ENCODE data around the gene GNL3L.
"Not testable (repeated sequence)": the region's sequence is repeated elsewhere in the genome, so short reads cannot be mapped to it uniquely, and the experiment has no call there.

GNL3L gene

GRCh38 chrX:54496517-54496852 is 33.5 kb upstream of the GNL3L start:
- peak overlapping the region; percentile 10 for H3K27ac ChIP-seq (ENCODE audit: low read length)
- no peaks in the 10 kb centered on the region for H3K27me3 ChIP-seq (ENCODE audit: insufficient read depth, low read length)
- H3K9ac ChIP-seq (ENCODE audit: low read depth, low read length): peak overlapping the region; percentile 19; the same call in 1 of the 2 replicates
- peaks cover 6% of the 10 kb centered on the region; the same call in 1 of the 2 replicates for H3K4me1 ChIP-seq (ENCODE audit: insufficient read depth, low read length)
- no peaks in the 10 kb centered on the region for H3K36me3 ChIP-seq (ENCODE audit: insufficient read depth, low read depth, low read length)
- H3K9me3 ChIP-seq (ENCODE audit: insufficient read depth, low read depth, low read length): no peaks in the 10 kb centered on the region
- H3K4me3 ChIP-seq (ENCODE audit: low read length): peak overlapping the region; percentile 78; the same call in 1 of the 2 replicates

GRCh38 chrX:54496936-54497335 is 33.1 kb upstream of the GNL3L start:
- Histone ChIP-seq H3K27ac (ENCODE audit: low read length) (peak overlapping the region; percentile 10), H3K4me1 (ENCODE audit: insufficient read depth, low read length) (peaks cover 6% of the 10 kb centered on the region; the same call in 1 of the 2 replicates), H3K36me3 (ENCODE audit: insufficient read depth, low read depth, low read length) (no peaks in the 10 kb centered on the region), H3K27me3 (ENCODE audit: insufficient read depth, low read length) (no peaks in the 10 kb centered on the region), H3K9me3 (ENCODE audit: insufficient read depth, low read depth, low read length) (no peaks in the 10 kb centered on the region), H3K4me3 (ENCODE audit: low read length) (no peak overlapping the region), H3K9ac (ENCODE audit: low read depth, low read length) (peak overlapping the region; percentile 19; the same call in 1 of the 2 replicates)

- no peaks in the 10 kb centered on the region for H3K36me3 ChIP-seq (ENCODE audit: insufficient read depth, low read depth, low read length)
- H3K4me1 ChIP-seq (ENCODE audit: insufficient read depth, low read length): no peaks in the 10 kb centered on the region
- H3K27ac ChIP-seq (ENCODE audit: low read length): no peak overlapping the region
- H3K4me3 ChIP-seq (ENCODE audit: low read length): no peak overlapping the region
- no peaks in the 10 kb centered on the region for H3K27me3 ChIP-seq (ENCODE audit: insufficient read depth, low read length)
- H3K9ac ChIP-seq (ENCODE audit: low read depth, low read length): no peak overlapping the region
- H3K9me3 ChIP-seq (ENCODE audit: insufficient read depth, low read depth, low read length): no peaks in the 10 kb centered on the region
These were observed 20.6 kb upstream of the GNL3L start for GRCh38 chrX:54509400-54509799.

GRCh38 chrX:54529151-54529550 is 868 bp upstream of the GNL3L start:
- Histone ChIP-seq H3K27me3 (ENCODE audit: insufficient read depth, low read length) (no peaks in the 10 kb centered on the region), H3K9ac (ENCODE audit: low read depth, low read length) (peak overlapping the region; percentile 89; the same call in 1 of the 2 replicates), H3K36me3 (ENCODE audit: insufficient read depth, low read depth, low read length) (peaks cover 29% of the 10 kb centered on the region), H3K9me3 (ENCODE audit: insufficient read depth, low read depth, low read length) (no peaks in the 10 kb centered on the region), H3K27ac (ENCODE audit: low read length) (peak overlapping the region; percentile 95), H3K4me1 (ENCODE audit: insufficient read depth, low read length) (peaks cover 10% of the 10 kb centered on the region; the same call in 1 of the 2 replicates), H3K4me3 (ENCODE audit: low read length) (peak overlapping the region; percentile 80)

GRCh38 chrX:54530357-54530900 is 410 bp downstream of the GNL3L start:
- H3K4me3 ChIP-seq (ENCODE audit: low read length): peak overlapping the region; percentile 99
- H3K36me3 ChIP-seq (ENCODE audit: insufficient read depth, low read depth, low read length): peaks cover 36% of the 10 kb centered on the region
- H3K9me3 ChIP-seq (ENCODE audit: insufficient read depth, low read depth, low read length): no peaks in the 10 kb centered on the region
- peak overlapping the region; percentile 89 for H3K27ac ChIP-seq (ENCODE audit: low read length)
- H3K4me1 ChIP-seq (ENCODE audit: insufficient read depth, low read length): peaks cover 10% of the 10 kb centered on the region; the same call in 1 of the 2 replicates
- no peaks in the 10 kb centered on the region for H3K27me3 ChIP-seq (ENCODE audit: insufficient read depth, low read length)
- peak overlapping the region; percentile 98 for H3K9ac ChIP-seq (ENCODE audit: low read depth, low read length)

- Histone ChIP-seq H3K9ac (ENCODE audit: low read depth, low read length) (no peak overlapping the region), H3K36me3 (ENCODE audit: insufficient read depth, low read depth, low read length) (peaks cover 66% of the 10 kb centered on the region), H3K4me1 (ENCODE audit: insufficient read depth, low read length) (peaks cover 2% of the 10 kb centered on the region; the same call in 1 of the 2 replicates), H3K9me3 (ENCODE audit: insufficient read depth, low read depth, low read length) (no peaks in the 10 kb centered on the region), H3K4me3 (ENCODE audit: low read length) (no peak overlapping the region), H3K27ac (ENCODE audit: low read length) (no peak overlapping the region), H3K27me3 (ENCODE audit: insufficient read depth, low read length) (no peaks in the 10 kb centered on the region)
These were observed 4.3 kb downstream of the GNL3L start for GRCh38 chrX:54534271-54534670.

GRCh38 chrX:54540289-54540688 is 10.3 kb downstream of the GNL3L start:
- Histone ChIP-seq H3K27ac (ENCODE audit: low read length) (no peak overlapping the region), H3K4me3 (ENCODE audit: low read length) (no peak overlapping the region), H3K9me3 (ENCODE audit: insufficient read depth, low read depth, low read length) (no peaks in the 10 kb centered on the region), H3K4me1 (ENCODE audit: insufficient read depth, low read length) (no peaks in the 10 kb centered on the region), H3K36me3 (ENCODE audit: insufficient read depth, low read depth, low read length) (peaks cover 80% of the 10 kb centered on the region), H3K9ac (ENCODE audit: low read depth, low read length) (no peak overlapping the region), H3K27me3 (ENCODE audit: insufficient read depth, low read length) (no peaks in the 10 kb centered on the region)

GRCh38 chrX:54542239-54542638 is 12.2 kb downstream of the GNL3L start:
- not testable (repeated sequence) for H3K9ac ChIP-seq (ENCODE audit: low read depth, low read length)
- peaks cover 90% of the 10 kb centered on the region for H3K36me3 ChIP-seq (ENCODE audit: insufficient read depth, low read depth, low read length)

GRCh38 chrX:54550821-54551220 is 20.8 kb downstream of the GNL3L start:
- no peaks in the 10 kb centered on the region for H3K4me1 ChIP-seq (ENCODE audit: insufficient read depth, low read length)
- H3K27ac ChIP-seq (ENCODE audit: low read length): no peak overlapping the region
- no peaks in the 10 kb centered on the region for H3K9me3 ChIP-seq (ENCODE audit: insufficient read depth, low read depth, low read length)
- no peak overlapping the region for H3K9ac ChIP-seq (ENCODE audit: low read depth, low read length)
- H3K36me3 ChIP-seq (ENCODE audit: insufficient read depth, low read depth, low read length): peaks cover 91% of the 10 kb centered on the region
- no peaks in the 10 kb centered on the region for H3K27me3 ChIP-seq (ENCODE audit: insufficient read depth, low read length)
- H3K4me3 ChIP-seq (ENCODE audit: low read length): no peak overlapping the region

More at GRCh38 chrX:54542239-54542638, 12.2 kb downstream of the GNL3L start:
- not testable (repeated sequence) for H3K27ac ChIP-seq (ENCODE audit: low read length); H3K4me3 ChIP-seq (ENCODE audit: low read length); H3K27me3 ChIP-seq (ENCODE audit: insufficient read depth, low read length); H3K9me3 ChIP-seq (ENCODE audit: insufficient read depth, low read depth, low read length); H3K4me1 ChIP-seq (ENCODE audit: insufficient read depth, low read length)

- Histone ChIP-seq H3K4me1 (ENCODE audit: insufficient read depth, low read length) (no peaks in the 10 kb centered on the region), H3K27me3 (ENCODE audit: insufficient read depth, low read length) (no peaks in the 10 kb centered on the region), H3K9ac (ENCODE audit: low read depth, low read length) (no peak overlapping the region), H3K36me3 (ENCODE audit: insufficient read depth, low read depth, low read length) (peaks cover 91% of the 10 kb centered on the region), H3K9me3 (ENCODE audit: insufficient read depth, low read depth, low read length) (no peaks in the 10 kb centered on the region), H3K27ac (ENCODE audit: low read length) (no peak overlapping the region), H3K4me3 (ENCODE audit: low read length) (no peak overlapping the region)
These were observed 21.8 kb downstream of the GNL3L start for GRCh38 chrX:54551801-54552200.

- not testable (repeated sequence) for H3K27me3 ChIP-seq (ENCODE audit: insufficient read depth, low read length)
These were observed 25.0 kb downstream of the GNL3L start for GRCh38 chrX:54555006-54555405.

GRCh38 chrX:54560411-54560810 is 30.4 kb downstream of the GNL3L start:
- H3K36me3 ChIP-seq (ENCODE audit: insufficient read depth, low read depth, low read length): peaks cover 74% of the 10 kb centered on the region
- H3K9me3 ChIP-seq (ENCODE audit: insufficient read depth, low read depth, low read length): no peaks in the 10 kb centered on the region
- no peak overlapping the region for H3K27ac ChIP-seq (ENCODE audit: low read length)
- no peaks in the 10 kb centered on the region for H3K4me1 ChIP-seq (ENCODE audit: insufficient read depth, low read length)
- no peaks in the 10 kb centered on the region for H3K27me3 ChIP-seq (ENCODE audit: insufficient read depth, low read length)
- H3K9ac ChIP-seq (ENCODE audit: low read depth, low read length): no peak overlapping the region
- H3K4me3 ChIP-seq (ENCODE audit: low read length): no peak overlapping the region

More at GRCh38 chrX:54555006-54555405, 25.0 kb downstream of the GNL3L start:
- H3K27ac ChIP-seq (ENCODE audit: low read length); H3K9me3 ChIP-seq (ENCODE audit: insufficient read depth, low read depth, low read length); H3K4me1 ChIP-seq (ENCODE audit: insufficient read depth, low read length); H3K4me3 ChIP-seq (ENCODE audit: low read length); H3K9ac ChIP-seq (ENCODE audit: low read depth, low read length): not testable (repeated sequence)
- H3K36me3 ChIP-seq (ENCODE audit: insufficient read depth, low read depth, low read length): peaks cover 86% of the 10 kb centered on the region
